Smooth muscle cell (in vitro differentiated cells): ENCODE results near the gene C1orf167. TPM values are rescaled to one million over a fixed set of nuclear protein-coding genes. Genes with fewer than 3 reads are reported as not detected.
A peak's percentile ranks its signal among the peaks of the same experiment; 100 is the strongest.

Source experiments
- DNase-seq: peaks from one replicate; lab custom pipeline; 2025; ENCODE audit not compliant: unreplicated experiment; lab: John Stamatoyannopoulos, UW
- H2AFZ ChIP-seq: fragments of 200-600 bp; sonication (generic); 2 replicates; pipeline ENCODE4 v1.6.0; 2016; ENCODE audit warnings: antibody characterized with exemption, low read depth, mild to moderate bottlenecking
- H3F3A ChIP-seq: fragments of 200-600 bp; sonication (generic); 2 replicates; pipeline ENCODE4 v1.6.0; 2017; ENCODE audit warnings: antibody characterized with exemption, low read depth
- H3K27ac ChIP-seq: fragments of 200-600 bp; sonication (generic); 2 replicates; pipeline ENCODE4 v1.5.1; 2016; ENCODE audit warnings: low read depth, mild to moderate bottlenecking
- H3K27me3 ChIP-seq: fragments of 200-600 bp; sonication (generic); 2 replicates; pipeline ENCODE4 v1.6.1; 2016; ENCODE audit warnings: low read depth, mild to moderate bottlenecking
- H3K36me3 ChIP-seq: fragments of 200-600 bp; sonication (generic); 2 replicates; pipeline ENCODE4 v1.5.1; 2016; ENCODE audit warnings: low read depth
- H3K4me1 ChIP-seq: fragments of 200-600 bp; sonication (generic); 2 replicates; pipeline ENCODE4 v1.5.1; 2016; ENCODE audit warnings: low read depth
- H3K4me2 ChIP-seq: fragments of 200-600 bp; sonication (generic); 2 replicates; pipeline ENCODE4 v1.6.0; 2016; ENCODE audit warnings: mild to moderate bottlenecking
- H3K4me3 ChIP-seq: fragments of 200-600 bp; sonication (generic); 2 replicates; pipeline ENCODE4 v1.5.1; 2016; ENCODE audit warnings: mild to moderate bottlenecking
- H3K79me2 ChIP-seq: fragments of 200-600 bp; sonication (generic); 2 replicates; pipeline ENCODE4 v1.6.0; 2016; ENCODE audit warnings: low read depth, mild to moderate bottlenecking
- H3K9ac ChIP-seq: fragments of 200-600 bp; sonication (generic); 2 replicates; pipeline ENCODE4 v1.6.0; 2016; ENCODE audit warnings: low read depth
- H3K9me3 ChIP-seq: fragments of 200-600 bp; sonication (generic); replicated peaks from 2 replicates; pipeline ENCODE4 v1.5.1; 2016; ENCODE audit warnings: low read depth
- H4K20me1 ChIP-seq: fragments of 200-600 bp; sonication (generic); 2 replicates; pipeline ENCODE4 v1.6.0; 2016; ENCODE audit warnings: low read depth
- WGBS: methylation state at CpG from one replicate; pipeline ENCODE4 v1.1.7; 2016; ENCODE audit warnings: low lambda C conversion rate; 5-methylcytosine and 5-hydroxymethylcytosine counted together
- polyA plus RNA-seq: library from polyadenylated mRNA; unstranded; fragments of >200 nt; fragmentation: Nextera tagmentation; extraction: Ambion mirVana; gene quantifications from 2 replicates; pipeline ENCODE4 v1.2.1, GENCODE V29; 2016
- total RNA-seq: library from RNA; depleted of rRNA; stranded (reverse); fragments of >200 nt; gene quantifications from 2 replicates; pipeline ENCODE4 v1.2.3, GENCODE V29; 2014
- TF ChIP-seq, protein P1 (sequence below): fragments of 200-600 bp; sonication (generic); IDR thresholded peaks from 2 replicates; pipeline ENCODE4 v1.5.1; 2017; ENCODE audit warnings: borderline replicate concordance, mild to moderate bottlenecking, antibody characterized with exemption; ENCODE audit not compliant: insufficient read depth, poor library complexity, severe bottlenecking

Gene C1orf167, protein sequence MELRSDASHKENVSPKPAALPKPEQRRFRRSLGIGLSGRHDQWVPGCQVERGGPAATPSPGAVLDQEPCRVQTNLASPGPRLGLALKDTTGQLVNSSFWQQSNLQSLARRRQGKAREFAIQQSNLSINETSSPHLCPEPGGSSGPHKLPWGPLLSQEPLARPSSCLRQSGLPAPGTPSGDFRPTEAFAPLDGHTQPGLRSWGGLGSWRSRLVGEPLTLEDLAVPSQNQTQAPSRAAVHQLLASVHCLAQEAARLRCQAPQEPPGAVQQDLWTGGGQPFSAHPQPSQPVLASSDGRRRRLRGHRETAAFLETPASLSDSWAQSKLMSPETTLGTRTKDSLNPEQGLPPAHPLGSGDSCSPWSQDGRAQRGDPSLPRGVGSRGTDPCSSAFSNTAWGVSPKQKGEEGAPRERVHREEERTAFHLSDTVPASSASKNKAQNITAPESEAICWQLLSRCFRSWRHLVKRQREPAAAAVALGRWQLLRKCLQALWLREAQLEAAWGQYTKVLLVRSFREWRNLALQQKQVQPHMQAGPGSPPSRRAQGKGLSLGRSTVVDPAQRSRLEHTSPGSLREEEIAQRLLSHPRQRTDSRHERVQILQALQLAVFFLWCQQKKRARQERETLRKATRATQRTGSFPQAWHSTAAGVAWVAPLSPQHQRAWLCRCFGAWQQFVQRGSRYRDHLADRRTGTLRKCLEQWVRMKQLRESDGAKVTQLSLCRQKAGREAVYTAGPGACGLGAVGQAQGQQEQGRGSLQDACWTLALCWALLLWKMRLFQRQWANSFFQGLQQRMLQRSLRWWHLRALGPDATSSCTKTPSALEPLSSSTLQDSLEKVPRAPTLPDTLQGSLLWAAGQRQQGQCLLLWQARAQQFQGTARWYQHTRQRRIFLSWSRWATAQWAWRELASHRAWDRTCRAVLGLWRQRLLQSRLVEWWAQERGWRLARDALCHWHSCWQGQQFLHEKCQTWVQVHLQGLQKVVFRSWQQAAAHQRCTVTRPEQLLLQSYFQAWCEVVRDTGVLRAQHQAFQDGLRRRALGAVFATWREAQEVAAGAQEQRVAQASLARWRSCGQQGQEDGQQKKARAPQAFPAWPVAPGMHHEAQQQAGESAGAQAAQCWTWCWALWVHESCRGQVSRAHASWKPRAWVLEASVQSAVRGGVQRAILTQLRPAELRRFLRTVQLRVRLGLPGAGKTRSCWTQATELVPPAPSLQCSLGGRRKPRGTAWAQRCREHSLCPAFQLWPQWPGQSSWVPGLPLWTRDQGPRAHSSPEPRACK (N-terminal part only)
- total RNA-seq (not detected in 2 replicates), polyA plus RNA-seq (0.70 TPM in 1 of 2 replicates, not detected in the other)

DNA sequence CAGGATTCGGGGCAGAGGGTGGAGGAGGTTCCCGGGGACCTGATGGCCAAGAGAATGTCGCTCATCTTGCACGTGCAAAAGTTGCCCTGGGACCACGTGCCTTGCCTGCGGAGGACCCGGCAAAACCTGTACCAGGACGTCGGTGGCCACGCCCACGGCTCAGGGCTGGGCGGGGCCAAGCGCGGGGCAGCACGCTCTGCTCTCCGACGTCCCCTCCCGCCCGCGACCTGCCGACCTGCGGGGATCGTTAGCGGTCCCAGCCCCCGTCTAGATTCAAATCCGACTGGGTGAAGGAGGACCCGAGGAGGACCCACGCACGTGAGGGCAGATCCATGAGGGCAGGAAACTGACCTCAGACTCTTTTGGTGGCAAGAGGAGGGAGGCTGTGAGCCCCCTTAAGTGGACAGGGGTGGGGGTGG is at the start of gene C1orf167:
Gene C1orf167, plus strand, starts transcription at position 206 of the 419 bp plus-strand sequence. CDS start 2,208 bp downstream, outside the sequence.
- WGBS = 12% methylated on average over 18 of the region's 29 CpGs
- Histone ChIP-seq H3K36me3 (no peaks in the 10 kb centered on the region), H3K4me2 (peak within 1 kb of the TSS; percentile 49), H3K9ac (no peak within 1 kb of the TSS), H3K79me2 (no peaks in the 10 kb centered on the region), H3K27me3 (peaks cover 24% of the 10 kb centered on the region), H2AFZ (no peak within 1 kb of the TSS), H3F3A (no peaks in the 10 kb centered on the region), H3K4me3 (no peak within 1 kb of the TSS), H3K9me3 (no peaks in the 10 kb centered on the region), H3K27ac (no peak within 1 kb of the TSS), H4K20me1 (no peaks in the 10 kb centered on the region), H3K4me1 (peaks cover 4% of the 10 kb centered on the region)
- no peak for DNase-seq
- TF ChIP-seq, protein P1, sequence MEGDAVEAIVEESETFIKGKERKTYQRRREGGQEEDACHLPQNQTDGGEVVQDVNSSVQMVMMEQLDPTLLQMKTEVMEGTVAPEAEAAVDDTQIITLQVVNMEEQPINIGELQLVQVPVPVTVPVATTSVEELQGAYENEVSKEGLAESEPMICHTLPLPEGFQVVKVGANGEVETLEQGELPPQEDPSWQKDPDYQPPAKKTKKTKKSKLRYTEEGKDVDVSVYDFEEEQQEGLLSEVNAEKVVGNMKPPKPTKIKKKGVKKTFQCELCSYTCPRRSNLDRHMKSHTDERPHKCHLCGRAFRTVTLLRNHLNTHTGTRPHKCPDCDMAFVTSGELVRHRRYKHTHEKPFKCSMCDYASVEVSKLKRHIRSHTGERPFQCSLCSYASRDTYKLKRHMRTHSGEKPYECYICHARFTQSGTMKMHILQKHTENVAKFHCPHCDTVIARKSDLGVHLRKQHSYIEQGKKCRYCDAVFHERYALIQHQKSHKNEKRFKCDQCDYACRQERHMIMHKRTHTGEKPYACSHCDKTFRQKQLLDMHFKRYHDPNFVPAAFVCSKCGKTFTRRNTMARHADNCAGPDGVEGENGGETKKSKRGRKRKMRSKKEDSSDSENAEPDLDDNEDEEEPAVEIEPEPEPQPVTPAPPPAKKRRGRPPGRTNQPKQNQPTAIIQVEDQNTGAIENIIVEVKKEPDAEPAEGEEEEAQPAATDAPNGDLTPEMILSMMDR = no peak

DNA sequence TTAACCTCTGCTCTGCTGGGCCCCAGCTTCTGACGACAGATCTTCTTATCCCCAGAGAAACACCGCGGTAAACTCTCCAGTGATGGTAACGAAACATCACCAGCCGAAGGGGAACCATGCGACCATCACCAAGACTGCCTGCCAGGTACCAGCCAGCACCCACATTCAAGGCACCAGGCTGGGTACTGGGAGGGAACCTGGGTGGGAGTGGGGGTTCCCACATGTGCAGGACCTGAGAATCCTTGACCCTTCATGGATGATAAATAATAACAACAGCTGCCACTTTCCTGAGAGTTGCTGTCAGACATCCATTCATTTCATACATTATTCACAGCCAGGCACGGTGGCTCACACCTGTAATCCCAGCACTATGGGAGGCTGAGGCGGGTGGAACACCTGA is 49.7 kb upstream of the C1orf167 start:
- H3K27me3 ChIP-seq = no peaks in the 10 kb centered on the region
- TF ChIP-seq, protein P1 = no peak
- no peaks in the 10 kb centered on the region for H3K79me2 ChIP-seq
- H3K9ac ChIP-seq = no peak overlapping the region
- no peak overlapping the region for H3K27ac ChIP-seq
- 94% methylated on average over 8 of the region's 8 CpGs for WGBS
- H2AFZ ChIP-seq = no peak overlapping the region
- no peak for DNase-seq
- H3K4me1 ChIP-seq = no peaks in the 10 kb centered on the region
- H4K20me1 ChIP-seq = no peaks in the 10 kb centered on the region
- H3K4me2 ChIP-seq = no peak overlapping the region
- H3K4me3 ChIP-seq = no peak overlapping the region
- H3F3A ChIP-seq = no peaks in the 10 kb centered on the region
- no peaks in the 10 kb centered on the region for H3K9me3 ChIP-seq
- H3K36me3 ChIP-seq = no peaks in the 10 kb centered on the region

DNA sequence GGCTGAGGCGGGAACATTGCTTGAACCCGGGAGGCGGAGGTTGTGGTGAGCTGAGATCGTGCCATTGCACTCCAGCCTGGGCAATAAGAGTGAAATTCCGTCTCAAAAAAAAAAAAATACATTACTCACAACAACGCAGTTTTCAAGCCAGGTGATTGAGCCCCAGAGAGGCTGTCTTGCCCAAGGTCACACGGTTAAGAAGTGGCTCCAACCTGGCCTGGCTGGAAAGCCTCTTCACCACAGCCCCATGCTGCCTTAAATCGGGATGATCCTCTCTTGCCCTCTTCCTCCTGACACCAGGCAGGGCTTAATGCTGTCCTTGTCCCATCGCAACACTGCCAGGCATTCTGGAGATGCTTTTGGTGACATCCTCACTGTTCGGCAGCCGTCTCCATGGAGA is 48.9 kb upstream of the C1orf167 start:
- Histone ChIP-seq H3K9ac (no peak overlapping the region), H2AFZ (no peak overlapping the region), H3K4me3 (no peak overlapping the region)

More for the DNA sequence above, 48.9 kb upstream of the C1orf167 start:
- TF ChIP-seq, protein P1 = no peak
- Histone ChIP-seq H3K9me3 (no peaks in the 10 kb centered on the region), H3K79me2 (no peaks in the 10 kb centered on the region), H3K27ac (no peak overlapping the region), H3K4me2 (no peak overlapping the region), H3K27me3 (no peaks in the 10 kb centered on the region), H4K20me1 (no peaks in the 10 kb centered on the region), H3F3A (no peaks in the 10 kb centered on the region), H3K36me3 (no peaks in the 10 kb centered on the region), H3K4me1 (no peaks in the 10 kb centered on the region)
- no peak for DNase-seq
- WGBS = 95% methylated on average over 11 of the region's 11 CpGs
